ENCODE measurements around the gene CCDC38.
"Not testable (repeated sequence)": the region's sequence is repeated elsewhere in the genome, so short reads cannot be mapped to it uniquely, and the experiment has no call there.

The CCDC38 gene

DNA sequence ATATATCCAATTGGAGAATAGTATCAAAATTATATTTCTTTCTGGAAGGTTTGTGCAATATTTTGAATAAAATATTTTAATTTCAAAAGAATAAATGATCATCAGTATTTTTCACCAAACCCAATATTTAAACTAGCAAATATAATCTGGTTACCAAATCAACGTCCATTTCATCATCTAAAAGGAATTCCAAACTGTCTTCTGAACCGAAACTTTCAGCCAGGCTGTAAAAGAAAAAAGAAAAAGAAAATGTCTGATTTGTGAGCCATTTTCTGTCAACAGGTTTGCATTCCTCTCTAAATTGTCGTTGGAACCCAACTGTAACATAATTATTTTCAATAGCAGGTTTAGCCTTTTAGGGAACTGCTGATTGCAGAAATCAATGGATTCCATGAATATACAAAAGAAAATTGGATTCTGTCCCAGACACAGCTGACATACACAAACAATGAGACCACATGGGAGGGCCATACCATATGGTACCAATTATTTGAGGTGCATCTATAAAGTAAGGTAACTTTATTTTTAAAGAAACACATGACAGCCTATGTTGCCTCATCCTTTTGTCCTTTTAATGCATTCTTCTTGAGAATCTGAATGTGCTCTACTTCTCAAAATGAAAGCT is 61.0 kb downstream of the CCDC38 start:
- no peak for DNase-seq

GRCh38 chr12:95880895-95881294 is 61.5 kb downstream of the CCDC38 start:
- no peak for DNase-seq

- no peak for DNase-seq
These were observed 64.8 kb downstream of the CCDC38 start for GRCh38 chr12:95877622-95878021.

- no peak for DNase-seq
These were observed 68.0 kb downstream of the CCDC38 start for GRCh38 chr12:95874452-95874851.

DNA sequence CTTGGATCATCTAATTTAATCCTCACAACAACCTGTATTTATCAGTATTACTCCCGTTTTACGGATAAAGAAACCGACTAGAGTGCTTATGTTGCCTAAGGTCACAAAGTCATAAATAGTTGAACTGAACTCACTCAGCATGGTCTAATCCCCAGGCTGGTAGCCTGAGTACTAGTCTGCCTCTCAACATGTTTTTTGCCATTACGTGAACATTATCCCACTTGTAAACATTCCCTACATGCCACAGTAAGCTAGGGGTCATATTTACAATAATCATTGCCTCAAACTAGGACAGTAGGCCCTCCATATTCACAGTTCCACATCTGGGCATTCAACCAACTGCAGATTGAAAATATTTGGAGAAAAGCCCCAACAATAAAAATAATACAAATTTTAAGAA is 71.5 kb downstream of the CCDC38 start:
- DNase-seq, result no peak

GRCh38 chr12:95863337-95863736 is 79.1 kb downstream of the CCDC38 start:
- DNase-seq, result no peak

DNA sequence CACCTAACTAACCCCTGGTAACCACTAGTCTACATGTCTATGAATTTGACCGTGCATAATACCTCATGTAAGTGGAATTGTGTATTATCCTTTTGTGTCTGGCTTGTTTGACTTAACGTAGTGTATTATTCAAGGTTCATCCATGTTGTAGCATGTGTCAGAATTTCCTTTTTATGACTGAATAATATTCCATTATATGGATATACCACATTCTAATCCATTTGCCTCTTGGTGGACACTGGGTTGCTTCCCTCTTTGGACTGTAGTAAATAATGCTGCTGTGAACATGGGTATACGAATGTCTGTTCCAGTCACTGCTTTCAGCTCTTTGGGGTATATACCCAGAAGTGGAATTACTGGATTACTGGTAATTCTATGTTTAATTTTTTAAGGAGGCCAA is 80.4 kb downstream of the CCDC38 start:
- no peak for DNase-seq

GRCh38 chr12:95859947-95860850 is 82.2 kb downstream of the CCDC38 start:
- DNase-seq, result no peak

DNA sequence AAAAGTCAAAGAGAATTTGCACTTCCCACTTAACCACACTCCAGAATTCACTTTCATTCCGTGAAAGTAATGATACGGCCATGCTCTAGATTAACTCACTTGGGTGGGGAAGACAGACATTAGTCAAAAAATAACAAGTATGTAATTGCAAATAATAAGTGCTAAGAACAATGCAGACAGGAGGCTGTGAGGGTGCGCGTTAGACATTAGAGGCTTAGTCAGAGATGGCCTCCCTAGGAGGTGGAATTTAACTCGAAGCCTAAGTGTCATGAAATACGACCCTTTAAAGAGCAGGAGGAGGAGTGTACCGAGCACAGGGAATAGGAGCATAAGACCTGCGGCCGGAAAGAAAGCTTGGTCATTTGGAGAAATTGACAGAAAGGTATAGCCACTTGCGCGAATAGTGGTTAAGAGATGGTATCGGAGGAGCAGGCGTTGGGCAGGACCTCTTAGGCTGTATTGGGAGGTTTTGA is 83.0 kb downstream of the CCDC38 start:
- peak in 1 of 2 experiments; percentile 16 for DNase-seq

DNA sequence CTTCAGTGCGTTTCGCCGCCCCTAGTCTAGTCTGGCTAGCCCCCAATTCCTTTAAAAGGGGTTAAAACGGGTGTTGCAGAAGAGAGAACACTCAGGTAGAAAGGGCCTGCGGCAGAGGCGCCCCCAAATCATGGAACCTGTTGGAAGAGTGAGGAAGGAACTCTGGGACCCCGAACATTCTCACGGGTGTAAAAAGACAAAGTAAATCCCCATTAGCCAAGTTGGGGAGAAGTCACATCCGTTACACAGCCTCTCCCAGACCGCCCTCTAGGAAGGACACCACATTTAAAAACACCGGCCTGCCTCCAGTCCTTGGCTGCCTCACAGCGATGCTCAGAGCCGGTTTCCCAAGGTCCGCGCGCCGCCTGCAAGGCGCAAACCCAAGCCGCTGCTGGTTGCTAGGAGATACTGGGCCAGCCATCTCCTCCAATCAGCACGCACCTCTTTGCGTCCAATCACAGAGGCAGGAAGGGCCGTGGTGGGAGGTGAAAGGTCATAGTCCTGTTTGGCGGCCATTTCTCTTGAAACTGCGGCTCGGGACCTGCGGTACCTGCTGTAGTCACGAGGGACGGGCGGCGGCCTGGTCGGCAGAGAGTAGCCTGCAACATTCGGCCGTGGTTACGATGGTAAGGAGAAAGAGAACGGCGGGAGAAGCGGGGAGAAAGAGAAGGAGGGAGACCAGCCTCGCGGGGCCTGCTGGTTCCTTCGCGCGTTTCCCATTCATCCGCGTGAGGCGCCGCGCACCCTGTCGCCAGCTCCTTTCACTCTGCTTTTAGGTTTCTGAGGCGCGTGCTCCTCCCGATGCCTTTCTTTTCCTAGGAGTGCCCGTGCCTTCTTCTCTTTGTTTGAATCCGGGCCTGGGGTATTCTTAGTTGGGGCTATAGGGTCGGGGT is 83.7 kb downstream of the CCDC38 start, which contains the start of gene SNRPF:
TSS of gene SNRPF (plus strand) at position 502 of the 893 bp plus-strand sequence. CDS start at position 624, 122 bp downstream.
- DNase-seq, result peak; percentile 90 to 91

DNA sequence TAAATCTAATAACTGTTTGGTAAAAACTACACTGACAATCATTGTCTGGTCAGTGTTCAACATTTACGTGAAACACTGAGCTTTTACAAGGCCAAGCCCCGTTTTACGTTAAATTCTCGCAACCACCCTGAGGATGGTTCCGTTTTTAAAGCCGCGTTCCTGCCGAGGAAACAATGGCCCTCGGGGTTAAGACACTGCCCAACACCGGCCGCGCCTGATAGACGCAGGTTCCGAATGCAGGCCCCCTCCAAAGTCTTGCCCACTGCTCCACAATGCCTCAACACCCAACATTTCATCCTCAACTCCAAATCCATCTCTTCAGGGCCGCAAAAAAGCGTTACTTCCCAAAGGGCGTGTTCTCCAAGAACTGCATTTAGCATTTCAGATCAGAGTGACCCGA is 84.6 kb downstream of the CCDC38 start:
- DNase-seq, result no peak

GRCh38 chr12:95857156-95857555 is 85.3 kb downstream of the CCDC38 start:
- DNase-seq, result no peak

- no peak for DNase-seq
These were observed 90.3 kb downstream of the CCDC38 start for GRCh38 chr12:95852133-95852532.

GRCh38 chr12:95851606-95852005 is 90.8 kb downstream of the CCDC38 start:
- DNase-seq, result no peak

- DNase-seq, result no peak
These were observed 93.6 kb downstream of the CCDC38 start for GRCh38 chr12:95848575-95849388.

- DNase-seq, result not testable (repeated sequence)
These were observed 100.0 kb downstream of the CCDC38 start for GRCh38 chr12:95842426-95842825.

DNA sequence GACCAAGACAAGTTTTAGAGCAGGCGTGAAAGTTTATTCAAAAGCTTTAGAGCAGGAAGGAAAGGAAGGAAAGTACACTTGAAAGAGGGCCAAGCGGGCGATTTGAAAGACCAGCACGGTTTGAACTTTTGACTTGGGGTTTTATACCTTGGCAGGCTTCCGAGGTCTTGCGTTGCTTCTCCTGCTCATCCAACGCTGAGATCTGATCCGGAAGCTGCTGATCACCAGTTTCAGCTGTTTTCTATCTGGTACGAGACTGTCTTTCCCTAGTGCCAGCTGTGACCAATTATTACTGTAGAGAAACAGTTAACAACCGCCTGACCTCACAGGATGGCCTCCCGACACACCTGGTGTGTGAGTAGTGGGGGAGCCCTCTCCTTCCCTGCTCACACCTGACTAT is 104.3 kb downstream of the CCDC38 start:
- DNase-seq, result no peak

DNA sequence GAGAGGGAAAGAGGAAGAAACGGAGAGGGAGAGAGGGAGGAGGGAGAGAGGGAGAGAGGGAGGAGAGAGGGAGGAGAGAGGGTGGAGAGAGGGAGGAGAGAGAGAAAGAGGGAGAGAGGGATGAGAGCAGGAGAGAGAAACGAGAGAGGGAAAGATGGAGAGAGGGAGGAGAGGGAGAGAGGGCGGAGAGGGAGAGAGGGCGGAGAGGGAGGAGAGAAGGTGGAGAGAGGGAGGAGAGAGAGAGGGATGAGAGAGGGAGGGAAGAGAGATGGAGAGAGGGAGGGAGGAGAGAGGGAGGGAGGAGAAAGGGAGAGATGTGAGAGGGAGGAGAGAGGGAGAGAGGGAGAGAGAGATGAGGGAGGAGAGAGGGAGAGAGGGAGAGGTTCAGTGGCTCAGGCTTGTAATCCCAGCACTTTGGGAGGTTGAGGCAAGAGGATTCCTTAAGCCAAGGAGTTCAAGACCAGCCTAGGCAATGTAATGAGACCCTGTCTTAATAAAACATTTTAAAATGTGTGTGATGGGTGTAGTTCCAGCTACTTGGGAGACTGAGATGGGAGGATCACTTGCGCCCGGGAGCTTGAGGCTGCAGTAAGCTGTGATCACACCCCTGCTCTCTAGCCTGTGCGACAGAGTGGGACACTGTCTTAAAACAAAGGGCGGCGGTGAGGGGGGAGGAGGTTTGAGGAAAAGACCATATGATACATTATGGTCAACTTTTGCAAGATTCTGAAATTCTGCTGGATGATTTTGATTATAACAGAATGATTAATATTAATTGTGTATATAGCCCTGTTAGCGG is 105.0 kb downstream of the CCDC38 start:
- no peak for DNase-seq

DNA sequence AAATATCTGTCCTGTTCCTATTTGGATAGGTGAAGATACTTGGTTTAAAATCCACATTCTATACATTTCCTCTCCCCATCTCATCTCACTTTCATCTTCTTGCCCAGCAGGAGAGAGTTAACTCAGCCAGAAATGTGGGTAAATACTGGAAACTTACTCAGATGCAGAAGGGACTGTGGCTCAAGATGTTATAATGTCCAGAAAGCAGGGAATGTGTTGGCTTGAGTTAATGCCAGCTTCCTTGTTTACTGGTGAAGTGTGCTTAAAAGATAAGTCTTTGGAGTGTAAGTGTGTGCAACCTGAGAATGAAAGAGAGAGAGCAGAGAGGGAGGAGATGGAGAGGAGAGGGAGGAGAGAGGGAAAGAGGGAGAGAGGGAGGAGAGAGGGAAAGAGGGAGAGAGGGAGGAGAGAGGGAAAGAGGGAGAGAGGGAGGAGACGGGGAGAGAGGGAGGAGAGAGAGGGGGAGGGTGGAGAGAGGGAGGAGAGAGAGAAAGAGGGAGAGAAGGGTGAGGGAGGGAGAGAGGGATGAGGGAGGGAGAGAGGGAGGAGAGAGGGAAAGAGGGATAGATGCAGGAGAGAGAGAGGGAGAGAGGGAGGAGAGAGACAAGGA is 105.7 kb downstream of the CCDC38 start:
- no peak for DNase-seq

DNA sequence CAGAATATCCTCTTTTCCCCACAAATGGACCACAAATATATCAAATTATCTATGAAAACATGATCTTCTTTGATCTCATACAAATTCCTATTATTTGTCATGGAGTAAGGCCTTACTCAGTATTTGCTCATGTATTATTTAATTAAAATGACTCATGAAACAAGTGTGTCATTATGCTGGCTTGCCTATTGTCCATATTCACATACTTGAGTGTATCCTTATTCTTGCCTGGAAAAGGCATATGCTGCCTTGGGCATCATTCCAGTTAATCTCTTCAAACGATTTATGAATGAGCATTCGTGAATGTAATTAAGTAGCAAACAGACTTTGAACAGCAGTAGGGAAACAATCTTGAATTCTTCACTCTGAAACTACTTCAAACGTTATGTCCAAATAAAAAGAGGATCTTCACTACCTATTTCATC is 106.2 kb downstream of the CCDC38 start:
- no peak for DNase-seq

DNA sequence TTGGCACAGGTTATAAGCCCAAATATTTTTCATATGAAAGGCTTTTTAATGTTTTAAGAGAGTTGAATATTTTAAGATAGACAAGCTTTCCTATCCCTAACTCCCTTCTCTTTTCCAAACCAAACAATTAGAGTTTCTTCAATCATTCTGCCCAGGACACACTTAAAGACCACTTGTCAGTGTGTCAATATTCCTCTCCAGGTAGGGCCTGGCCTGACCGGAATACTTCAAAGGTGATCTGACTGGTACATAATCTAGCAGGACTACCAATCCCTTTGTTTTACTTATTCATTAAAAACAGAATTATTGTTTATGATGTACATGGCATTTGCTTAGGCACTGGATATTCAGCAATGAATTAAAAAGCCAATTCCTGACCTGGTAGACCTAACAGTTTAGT is 107.8 kb downstream of the CCDC38 start:
- DNase-seq, result no peak
